Stimulated activated CD8-positive, alpha-beta memory T cell treated with anti-CD3 and anti-CD28 coated beads, Interleukin-12 subunit alpha, Interleukin-12 subunit beta, amount 100 ng/mL, for 1 hour (primary cell): ENCODE results near the gene ARHGEF4.
"Not testable (repeated sequence)": the region's sequence is repeated elsewhere in the genome, so short reads cannot be mapped to it uniquely, and the experiment has no call there.

ENCODE experiments used
- DNase-seq: peaks from one replicate; pipeline ENCODE4 v3.0.0-alpha.2; 2020; ENCODE audit warnings: low read depth

The ARHGEF4 gene

GRCh38 chr2:131054488-131054887 lies 217.8 kb downstream of the ARHGEF4 start:
- DNase-seq: no peak

- no peak for DNase-seq
These were observed 218.7 kb downstream of the ARHGEF4 start for GRCh38 chr2:131055169-131056065.

GRCh38 chr2:131056204-131056931 lies 219.7 kb downstream of the ARHGEF4 start:
- DNase-seq: no peak

GRCh38 chr2:131056932-131057287 lies 220.2 kb downstream of the ARHGEF4 start:
- no peak for DNase-seq

- no peak for DNase-seq
These were observed 221.6 kb downstream of the ARHGEF4 start for GRCh38 chr2:131058214-131058843.

- DNase-seq: no peak
These were observed 222.2 kb downstream of the ARHGEF4 start for GRCh38 chr2:131058920-131059319.

- DNase-seq: no peak
These were observed 227.0 kb downstream of the ARHGEF4 start for GRCh38 chr2:131063501-131064283.

GRCh38 chr2:131064589-131065512 lies 228.1 kb downstream of the ARHGEF4 start:
- no peak for DNase-seq

GRCh38 chr2:131067465-131068125 lies 230.9 kb downstream of the ARHGEF4 start:
- no peak for DNase-seq

- DNase-seq: not testable (repeated sequence)
These were observed 231.5 kb downstream of the ARHGEF4 start for GRCh38 chr2:131068172-131068571.

- DNase-seq: not testable (repeated sequence)
These were observed 238.9 kb downstream of the ARHGEF4 start for GRCh38 chr2:131075578-131075977.

GRCh38 chr2:131076707-131077106 lies 240.0 kb downstream of the ARHGEF4 start:
- DNase-seq: no peak

GRCh38 chr2:131077182-131077846 lies 240.6 kb downstream of the ARHGEF4 start:
- no peak for DNase-seq

- DNase-seq: no peak
These were observed 241.3 kb downstream of the ARHGEF4 start for GRCh38 chr2:131077966-131078365.

- DNase-seq: not testable (repeated sequence)
These were observed 243.2 kb downstream of the ARHGEF4 start for GRCh38 chr2:131079931-131080330.

GRCh38 chr2:131081190-131081589 lies 244.5 kb downstream of the ARHGEF4 start:
- no peak for DNase-seq

GRCh38 chr2:131085646-131086045 lies 248.9 kb downstream of the ARHGEF4 start:
- no peak for DNase-seq

- DNase-seq: no peak
These were observed 255.8 kb downstream of the ARHGEF4 start for GRCh38 chr2:131092458-131093005.

- peak; percentile 76 for DNase-seq
These were observed 256.4 kb downstream of the ARHGEF4 start, which contains the start of gene FAM168B for GRCh38 chr2:131093006-131093695. Gene FAM168B, minus strand, starts transcription at chr2:131093460. Its CDS starts 10,814 bp downstream, at chr2:131082646.
